NCI-H510A treated with DMSO at 0.1 percent for 48 hours (cell line): ENCODE measurements around the gene ADGRA1.
"Not testable (repeated sequence)": the region's sequence is repeated elsewhere in the genome, so short reads cannot be mapped to it uniquely, and the experiment has no call there.

ENCODE experiments used
- DNase-seq: peaks from one replicate; lab custom pipeline; 2025; lab: John Stamatoyannopoulos, UW

ADGRA1 gene, protein sequence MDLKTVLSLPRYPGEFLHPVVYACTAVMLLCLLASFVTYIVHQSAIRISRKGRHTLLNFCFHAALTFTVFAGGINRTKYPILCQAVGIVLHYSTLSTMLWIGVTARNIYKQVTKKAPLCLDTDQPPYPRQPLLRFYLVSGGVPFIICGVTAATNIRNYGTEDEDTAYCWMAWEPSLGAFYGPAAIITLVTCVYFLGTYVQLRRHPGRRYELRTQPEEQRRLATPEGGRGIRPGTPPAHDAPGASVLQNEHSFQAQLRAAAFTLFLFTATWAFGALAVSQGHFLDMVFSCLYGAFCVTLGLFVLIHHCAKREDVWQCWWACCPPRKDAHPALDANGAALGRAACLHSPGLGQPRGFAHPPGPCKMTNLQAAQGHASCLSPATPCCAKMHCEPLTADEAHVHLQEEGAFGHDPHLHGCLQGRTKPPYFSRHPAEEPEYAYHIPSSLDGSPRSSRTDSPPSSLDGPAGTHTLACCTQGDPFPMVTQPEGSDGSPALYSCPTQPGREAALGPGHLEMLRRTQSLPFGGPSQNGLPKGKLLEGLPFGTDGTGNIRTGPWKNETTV

GRCh38 chr10:133087679-133088178 is at the start of gene ADGRA1:
ADGRA1 (plus strand) TSS chr10:133087924; CDS start chr10:133088910, 986 bp downstream.
- no peak for DNase-seq

GRCh38 chr10:133038036-133038823 is 49.5 kb upstream of the ADGRA1 start:
- no peak for DNase-seq

DNA sequence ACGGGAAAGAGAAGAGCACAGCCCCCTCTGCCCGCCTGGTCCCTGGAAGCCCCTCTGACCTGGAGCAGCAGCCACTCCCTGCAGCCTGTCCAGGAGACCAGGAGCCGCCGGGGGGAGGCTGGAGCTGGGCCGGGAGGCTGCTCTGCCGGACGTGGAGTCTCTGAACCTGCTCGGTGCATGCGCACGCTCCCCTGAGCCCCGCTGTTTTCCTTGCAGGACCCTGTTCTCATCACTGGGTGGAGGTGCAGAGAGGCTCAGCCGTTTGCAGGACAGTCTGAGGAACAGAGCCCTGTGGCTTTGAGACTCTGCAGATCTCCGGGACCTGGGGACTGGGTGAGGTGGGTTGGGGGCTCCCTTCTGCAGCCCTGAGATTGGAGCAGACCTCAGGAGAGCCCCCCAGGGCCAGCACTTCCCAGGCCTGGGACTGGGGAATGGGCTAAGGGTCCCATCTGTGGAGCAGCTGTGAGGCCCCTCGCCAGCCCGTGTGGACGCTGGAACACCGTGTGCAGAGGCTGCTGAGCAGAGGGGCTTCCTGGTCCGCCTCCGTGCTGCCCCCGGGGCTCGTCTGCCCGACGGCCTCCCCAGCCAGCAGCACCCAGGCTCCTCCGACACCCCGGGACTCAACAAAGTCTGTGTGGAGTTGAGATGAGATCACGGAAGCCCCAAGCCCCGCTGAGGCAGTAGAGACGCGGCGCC is 48.5 kb upstream of the ADGRA1 start:
- no peak for DNase-seq

DNA sequence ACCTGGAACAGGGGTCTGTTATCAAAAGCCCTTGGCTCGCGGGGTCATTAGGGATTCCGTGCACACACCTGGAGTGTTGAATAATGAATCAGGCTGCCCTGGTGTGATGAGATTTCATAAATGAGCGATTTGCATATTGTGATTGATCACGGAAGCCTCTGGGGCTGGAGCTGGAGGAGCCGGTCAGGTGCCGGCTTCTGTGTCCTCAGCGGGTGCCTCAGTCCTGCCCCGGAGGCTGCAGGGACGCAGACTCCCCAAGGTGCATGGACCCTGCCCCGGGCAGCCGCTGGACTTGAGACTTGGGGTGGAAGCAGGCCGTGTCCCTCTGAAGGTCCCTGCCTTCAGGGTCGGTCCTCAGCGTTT is 47.9 kb upstream of the ADGRA1 start:
- DNase-seq, result no peak

DNA sequence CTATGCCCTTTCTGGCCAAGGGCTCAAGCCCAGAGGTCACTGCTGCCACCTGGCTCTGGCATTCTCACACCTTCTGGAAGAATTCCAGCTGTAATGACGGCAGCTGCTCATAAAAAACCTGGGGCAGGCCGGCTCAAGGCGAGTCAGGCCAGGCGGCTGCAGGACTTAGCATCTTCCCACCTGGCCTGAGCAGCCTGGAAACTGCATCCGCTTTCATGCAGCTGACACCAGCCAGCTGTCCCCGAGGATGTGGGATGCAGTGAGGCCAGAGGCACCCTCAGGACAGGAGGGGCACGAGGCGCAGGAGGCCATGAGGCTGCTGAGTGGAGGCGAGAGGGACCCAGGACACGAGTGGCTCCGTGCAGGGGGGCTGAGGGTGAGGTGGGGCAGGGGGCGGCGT is 47.5 kb upstream of the ADGRA1 start:
- no peak for DNase-seq

DNA sequence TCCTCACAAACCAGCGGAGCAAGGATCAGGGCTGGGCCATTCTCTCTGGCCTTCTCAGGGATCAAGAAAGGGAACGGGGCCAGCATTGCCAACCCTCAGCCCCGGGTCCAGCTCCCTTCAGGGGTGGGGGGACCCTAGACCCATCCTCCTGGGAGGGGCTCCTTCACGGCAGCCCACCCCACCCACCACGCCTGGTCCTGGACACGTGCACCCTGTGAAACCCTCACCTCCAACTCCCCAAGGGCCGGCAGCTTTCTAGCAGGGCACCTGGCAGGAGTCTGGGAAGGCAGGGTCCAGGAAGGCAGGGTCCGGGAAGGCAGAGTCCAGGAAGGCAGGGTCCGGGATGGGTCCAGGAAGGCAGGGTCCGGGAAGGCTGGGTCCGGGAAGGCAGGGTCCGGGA is 46.6 kb upstream of the ADGRA1 start:
- DNase-seq, result no peak

DNA sequence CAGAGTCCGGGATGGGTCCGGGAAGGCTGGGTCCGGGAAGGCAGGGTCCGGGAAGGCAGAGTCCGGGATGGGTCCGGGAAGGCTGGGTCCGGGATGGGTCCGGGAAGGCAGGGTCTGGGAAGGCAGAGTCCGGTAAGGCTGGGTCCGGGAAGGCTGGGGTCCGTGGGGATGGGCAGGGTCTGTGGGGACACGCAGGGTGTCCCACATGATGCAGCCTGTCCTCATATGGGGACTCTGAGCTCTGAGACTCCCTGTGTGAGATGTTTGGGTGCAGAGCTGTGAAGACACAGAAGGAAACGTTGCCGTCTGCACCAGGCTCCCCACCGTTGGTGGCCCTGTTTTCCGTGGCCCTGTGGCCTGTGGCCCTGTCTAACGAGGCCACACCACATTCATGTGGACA is 45.7 kb upstream of the ADGRA1 start:
- DNase-seq, result no peak

DNA sequence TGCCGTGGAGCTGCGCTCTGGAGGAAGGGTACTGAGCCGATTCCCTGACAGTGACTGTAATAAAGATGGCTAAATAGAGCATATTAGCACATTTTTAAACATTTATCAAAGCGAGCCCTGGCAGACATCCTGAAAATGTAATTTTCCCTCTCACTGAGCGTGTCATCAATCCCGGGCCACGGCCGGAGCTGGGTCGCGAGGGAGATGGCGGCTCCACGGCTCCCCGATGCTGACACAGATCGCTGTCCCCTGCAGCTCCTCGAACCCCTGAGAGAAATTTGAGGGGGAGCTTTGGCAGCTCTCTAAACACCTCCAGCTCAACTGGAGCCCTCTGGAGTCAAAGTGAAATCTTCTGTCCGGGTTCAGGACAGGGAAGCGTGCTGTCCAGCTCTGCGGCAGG is 44.9 kb upstream of the ADGRA1 start:
- no peak for DNase-seq

DNA sequence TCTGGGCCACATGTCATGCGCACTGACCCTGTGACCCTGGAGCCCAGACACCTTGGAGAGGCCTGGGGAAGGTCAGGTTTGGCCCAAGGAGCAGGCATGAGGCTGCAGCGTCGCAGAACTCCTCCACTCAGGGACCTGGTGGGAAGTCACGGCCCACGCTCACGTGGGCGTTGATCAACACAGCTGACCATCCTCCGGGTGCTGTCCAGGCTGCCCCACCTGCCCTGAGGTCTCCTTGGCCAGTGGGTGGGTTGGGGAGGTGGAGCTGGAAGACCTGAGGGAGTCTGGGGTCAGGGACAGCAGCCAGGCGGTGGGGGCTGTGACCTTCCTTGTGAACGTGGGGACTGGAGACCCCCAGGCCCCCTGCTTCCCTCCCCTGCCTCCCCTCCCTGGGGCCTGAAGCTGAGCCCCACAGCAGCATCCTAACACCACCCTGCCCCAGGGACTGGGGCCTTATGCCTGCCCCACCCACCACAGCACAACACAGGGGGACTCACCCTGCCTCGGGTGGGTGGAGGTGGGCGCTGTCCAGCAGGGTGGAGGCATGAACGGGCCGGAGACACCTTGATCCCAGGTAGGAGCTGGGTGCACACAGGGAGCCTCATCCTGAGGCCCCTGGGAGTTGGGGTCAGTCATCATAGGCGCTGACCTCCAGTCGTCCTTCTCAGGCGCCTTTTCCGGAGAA is 44.0 kb upstream of the ADGRA1 start:
- no peak for DNase-seq

- no peak for DNase-seq
Observed at GRCh38 chr10:133044401-133044811, 43.3 kb upstream of the ADGRA1 start.

DNA sequence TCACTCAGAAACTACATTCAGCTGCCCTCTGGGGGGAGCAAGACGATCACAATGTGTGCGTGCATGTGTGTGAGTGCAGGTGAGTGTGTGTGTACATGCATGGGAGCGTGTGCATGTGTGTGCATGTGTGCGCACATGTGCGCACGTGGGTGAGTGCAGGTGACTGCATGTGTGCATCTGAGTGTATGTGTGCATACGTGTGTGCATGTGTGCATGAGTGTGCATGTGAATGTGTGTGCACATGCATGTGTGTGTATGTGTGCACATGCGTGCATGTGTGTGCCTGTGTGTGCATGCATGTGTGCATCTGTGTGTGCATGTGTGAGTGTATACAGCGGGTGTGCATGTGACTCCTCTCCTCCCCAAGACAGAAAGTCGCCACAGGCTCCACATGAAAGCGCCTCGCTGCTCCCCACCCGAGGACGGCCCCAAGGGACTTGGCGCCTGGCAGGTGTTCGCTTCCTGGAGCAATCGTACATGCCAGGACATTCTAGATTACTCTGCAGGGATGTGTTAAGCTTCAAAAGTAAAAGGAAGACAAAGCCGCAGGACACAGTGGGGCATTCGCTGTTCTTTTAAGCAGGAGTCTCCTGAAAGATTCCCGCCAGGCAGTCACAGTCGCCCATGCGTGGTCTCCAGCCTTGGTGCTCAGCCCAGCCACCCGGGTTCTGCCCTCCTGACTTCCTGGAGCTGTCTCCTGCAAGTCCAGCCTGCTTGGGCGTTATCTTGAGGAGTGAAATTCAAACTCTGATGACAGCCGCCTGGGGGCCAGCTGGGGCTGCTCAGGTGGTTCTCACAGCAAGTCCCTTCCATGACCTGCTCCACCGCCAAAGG is 42.0 kb upstream of the ADGRA1 start:
- no peak for DNase-seq

DNA sequence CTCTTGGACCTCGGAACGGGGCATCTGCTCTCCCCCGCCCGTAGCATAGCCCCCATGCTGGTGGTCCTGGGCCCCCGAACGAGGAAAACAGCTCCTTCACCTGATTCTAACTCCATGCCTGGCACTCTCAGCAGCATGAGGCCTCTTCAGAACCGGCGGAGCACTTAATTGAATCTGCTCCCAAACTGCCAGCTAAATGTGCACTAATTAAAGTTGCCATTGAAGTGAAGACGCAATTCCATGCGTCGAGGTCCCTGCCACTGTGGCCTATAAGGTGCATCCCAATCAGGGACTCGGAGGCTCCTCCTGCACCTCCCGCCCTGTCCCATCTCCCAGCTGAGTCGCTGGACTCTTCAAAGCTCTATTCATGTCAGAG is 41.3 kb upstream of the ADGRA1 start:
- no peak for DNase-seq

DNA sequence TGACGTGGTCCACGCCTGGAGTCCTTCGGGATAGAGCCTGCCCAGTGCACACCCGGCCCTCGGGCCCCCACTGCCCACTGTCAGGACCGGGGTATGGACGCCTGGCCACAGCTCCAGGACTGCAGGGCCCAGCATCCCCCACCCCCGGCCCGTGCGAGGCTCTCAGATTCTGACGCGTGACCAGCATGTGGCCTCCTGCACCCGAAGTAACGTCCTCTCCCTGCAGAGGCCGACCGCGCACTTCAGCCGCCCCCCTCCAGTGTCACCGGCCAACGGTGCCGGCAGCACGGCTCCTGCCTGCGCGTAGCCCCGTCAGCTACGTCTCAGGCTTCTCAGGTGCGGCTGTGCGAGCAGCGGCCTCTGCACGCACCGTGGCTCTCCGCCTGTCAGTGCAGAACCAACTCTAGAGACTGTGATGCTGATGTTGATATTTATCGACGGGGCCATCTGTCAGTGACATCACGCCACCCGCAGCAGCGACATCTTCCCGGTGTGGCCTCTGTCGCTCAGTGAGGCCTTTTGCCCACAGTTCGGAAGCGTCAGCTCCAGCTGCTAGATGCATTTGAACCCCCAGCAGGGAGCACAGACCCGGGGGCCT is 40.1 kb upstream of the ADGRA1 start:
- DNase-seq, result no peak

GRCh38 chr10:133048266-133048665 is 39.5 kb upstream of the ADGRA1 start:
- no peak for DNase-seq

DNA sequence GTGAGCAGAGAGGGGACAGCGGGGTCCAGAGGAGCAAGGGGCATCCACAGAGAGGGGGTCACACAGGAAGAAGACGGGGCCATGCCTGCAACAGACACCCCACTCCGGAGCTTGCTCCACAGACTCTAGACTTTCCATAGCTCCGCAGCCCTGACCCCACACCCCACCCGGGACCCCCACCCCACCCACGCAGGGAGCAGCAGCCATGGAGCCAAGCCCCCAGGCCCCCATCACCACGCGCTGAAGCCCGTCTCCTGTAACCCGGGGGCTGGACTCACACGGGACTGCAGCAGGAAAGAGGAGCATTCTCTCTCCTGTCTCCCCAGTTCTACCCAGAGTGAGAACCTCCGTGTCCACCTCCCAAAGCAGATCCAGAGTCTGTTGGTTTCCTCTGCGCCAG is 38.8 kb upstream of the ADGRA1 start:
- DNase-seq, result no peak

- no peak for DNase-seq
Observed at GRCh38 chr10:133049639-133050038, 38.1 kb upstream of the ADGRA1 start.

DNA sequence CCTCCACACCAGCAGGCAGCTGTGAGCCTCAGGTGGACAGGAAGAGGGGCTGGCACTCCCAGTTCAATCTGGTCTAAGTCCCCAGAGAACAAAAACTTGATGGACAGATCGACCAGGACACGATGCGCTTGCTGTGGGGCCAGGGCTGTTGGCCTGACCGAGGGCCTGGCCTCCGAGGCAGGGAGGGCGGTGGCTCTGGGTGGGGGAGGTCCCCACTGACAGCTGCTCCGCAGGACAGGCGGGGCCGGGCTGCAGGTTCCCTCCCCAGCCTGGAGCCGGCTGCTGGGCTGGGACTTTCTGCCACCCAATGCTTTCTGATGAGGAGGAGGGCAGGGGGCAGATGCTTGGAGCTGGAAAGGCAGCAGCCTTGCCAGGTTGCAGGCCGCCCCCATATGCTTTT is 37.4 kb upstream of the ADGRA1 start:
- DNase-seq, result no peak

- DNase-seq, result no peak
Observed at GRCh38 chr10:133052076-133052475, 35.6 kb upstream of the ADGRA1 start.

GRCh38 chr10:133053527-133054133 is 34.1 kb upstream of the ADGRA1 start:
- DNase-seq, result not testable (repeated sequence)

GRCh38 chr10:133055470-133055869 is 32.3 kb upstream of the ADGRA1 start:
- DNase-seq, result no peak
